Right atrium auricular region (tissue), 2 donors: ENCODE results near the gene DDX24. TPM values are rescaled to one million over a fixed set of nuclear protein-coding genes. Genes with fewer than 3 reads are reported as not detected.

Source experiments
- DNase-seq: peaks from one replicate; pipeline ENCODE4 v3.0.0-alpha.2; 2019; ENCODE audit warnings: low spot score
- H3K27ac ChIP-seq, 2 donors: fragments of 200-600 bp; sonication (generic); 1 replicate in 1 of 2; 2 replicates in 1 of 2; pipeline ENCODE4 v1.5.1; 2016 to 2019
- H3K27me3 ChIP-seq, 2 donors: fragments of 200-600 bp; sonication (generic); one replicate each; pipeline versions ENCODE4 v1.5.1 to v1.6.0; 2017 to 2019
- H3K36me3 ChIP-seq: fragments of 200-600 bp; sonication (generic); one replicate; pipeline ENCODE4 v1.5.1; 2016
- H3K4me1 ChIP-seq, 2 donors: fragments of 200-600 bp; sonication (generic); one replicate each; pipeline versions ENCODE4 v1.5.1 to v1.6.0; 2017 to 2019
- H3K4me3 ChIP-seq, 2 donors: fragments of 200-600 bp; sonication (generic); 1 replicate in 1 of 2; 2 replicates in 1 of 2; pipeline ENCODE4 v1.5.1; 2017 to 2019; ENCODE audit warnings: mild to moderate bottlenecking in 1 of 2, moderate library complexity in 1 of 2
- H3K9me3 ChIP-seq, 2 donors: fragments of 200-600 bp; sonication (generic); one replicate each; pipeline ENCODE4 v1.5.1; 2019
- CTCF ChIP-seq, 2 donors: fragments of 200-600 bp; sonication (generic); IDR thresholded peaks; one replicate each; pipeline ENCODE4 v1.5.1; 2019; ENCODE audit warnings: antibody characterized with exemption in 2 of 2
- total RNA-seq, 2 donors: library from RNA; depleted of rRNA; stranded (reverse); fragments of >200 nt; gene quantifications; one replicate each; pipeline ENCODE4 v1.1.0, GENCODE V29; 2016

Gene DDX24
- total RNA-seq, 2 donors from 2014 or later, result 166 to 178 TPM

- Histone ChIP-seq H3K4me3 (no peak overlapping the region), H3K27me3 (no peaks in the 10 kb centered on the region), H3K9me3 (peaks cover 0 to 15% of the 10 kb centered on the region in 2 donors), H3K36me3 (no peaks in the 10 kb centered on the region), H3K27ac (no peak overlapping the region), H3K4me1 (peaks cover 0 to 4% of the 10 kb centered on the region in 2 donors)
- peak; percentile 49 for DNase-seq
- no peak for TF ChIP-seq CTCF (IDR thresholded peaks at IDR 0.05)
These were observed 42.9 kb upstream of the DDX24 start for GRCh38 chr14:94123868-94124267.

- TF ChIP-seq CTCF (IDR thresholded peaks at IDR 0.05), result no peak
- Histone ChIP-seq H3K9me3 (peaks cover 0 to 15% of the 10 kb centered on the region in 2 donors), H3K27me3 (no peaks in the 10 kb centered on the region), H3K4me1 (no peaks in the 10 kb centered on the region), H3K36me3 (no peaks in the 10 kb centered on the region), H3K27ac (no peak overlapping the region), H3K4me3 (no peak overlapping the region)
- DNase-seq, result peak; percentile 9
These were observed 42.3 kb upstream of the DDX24 start for GRCh38 chr14:94123296-94123695.

GRCh38 chr14:94122438-94122837, 41.4 kb upstream of the DDX24 start:
- no peak for TF ChIP-seq CTCF (IDR thresholded peaks at IDR 0.05)
- Histone ChIP-seq H3K27me3 (no peaks in the 10 kb centered on the region), H3K9me3 (peaks cover 0 to 15% of the 10 kb centered on the region in 2 donors), H3K4me3 (no peak overlapping the region), H3K4me1 (no peaks in the 10 kb centered on the region), H3K27ac (no peak overlapping the region), H3K36me3 (no peaks in the 10 kb centered on the region)
- no peak for DNase-seq

- peaks cover 0 to 15% of the 10 kb centered on the region in 2 donors for H3K9me3 ChIP-seq
- no peaks in the 10 kb centered on the region for H3K27me3 ChIP-seq
- H3K4me1 ChIP-seq, result no peaks in the 10 kb centered on the region
- no peak for DNase-seq
- no peaks in the 10 kb centered on the region for H3K36me3 ChIP-seq
- TF ChIP-seq CTCF (IDR thresholded peaks at IDR 0.05), result no peak
- H3K27ac ChIP-seq, result peak overlapping the region; percentile 9 to 45
- no peak overlapping the region for H3K4me3 ChIP-seq
These were observed 40.5 kb upstream of the DDX24 start for GRCh38 chr14:94121485-94121884.

GRCh38 chr14:94120667-94121340, 39.8 kb upstream of the DDX24 start:
- H3K36me3 ChIP-seq, result no peaks in the 10 kb centered on the region
- no peak for DNase-seq
- peak overlapping the region; percentile 9 to 45 for H3K27ac ChIP-seq
- no peaks in the 10 kb centered on the region for H3K4me1 ChIP-seq
- H3K9me3 ChIP-seq, result peaks cover 0 to 15% of the 10 kb centered on the region in 2 donors
- TF ChIP-seq CTCF (IDR thresholded peaks at IDR 0.05), result no peak
- no peak overlapping the region for H3K4me3 ChIP-seq
- no peaks in the 10 kb centered on the region for H3K27me3 ChIP-seq

GRCh38 chr14:94119071-94119470, 38.1 kb upstream of the DDX24 start:
- no peak for DNase-seq
- no peak for TF ChIP-seq CTCF (IDR thresholded peaks at IDR 0.05)

More at GRCh38 chr14:94119071-94119470, 38.1 kb upstream of the DDX24 start:
- H3K27ac ChIP-seq, result no peak overlapping the region
- peaks cover 0 to 17% of the 10 kb centered on the region in 2 donors for H3K4me1 ChIP-seq
- no peaks in the 10 kb centered on the region for H3K36me3 ChIP-seq
- H3K27me3 ChIP-seq, result no peaks in the 10 kb centered on the region
- H3K4me3 ChIP-seq, result no peak overlapping the region
- peaks cover 0 to 15% of the 10 kb centered on the region in 2 donors for H3K9me3 ChIP-seq
